Stimulated activated CD8-positive, alpha-beta memory T cell treated with anti-CD3 and anti-CD28 coated beads, Interleukin-12 subunit alpha, Interleukin-12 subunit beta, amount 100 ng/mL, for 24 hours (primary cell): ENCODE data around the gene GP1BB.
"Not testable (repeated sequence)": the region's sequence is repeated elsewhere in the genome, so short reads cannot be mapped to it uniquely, and the experiment has no call there.

Experiments
- DNase-seq: peaks from one replicate; pipeline ENCODE4 v3.0.0-alpha.2; 2020; ENCODE audit errors: extremely low read depth

Gene GP1BB

DNA sequence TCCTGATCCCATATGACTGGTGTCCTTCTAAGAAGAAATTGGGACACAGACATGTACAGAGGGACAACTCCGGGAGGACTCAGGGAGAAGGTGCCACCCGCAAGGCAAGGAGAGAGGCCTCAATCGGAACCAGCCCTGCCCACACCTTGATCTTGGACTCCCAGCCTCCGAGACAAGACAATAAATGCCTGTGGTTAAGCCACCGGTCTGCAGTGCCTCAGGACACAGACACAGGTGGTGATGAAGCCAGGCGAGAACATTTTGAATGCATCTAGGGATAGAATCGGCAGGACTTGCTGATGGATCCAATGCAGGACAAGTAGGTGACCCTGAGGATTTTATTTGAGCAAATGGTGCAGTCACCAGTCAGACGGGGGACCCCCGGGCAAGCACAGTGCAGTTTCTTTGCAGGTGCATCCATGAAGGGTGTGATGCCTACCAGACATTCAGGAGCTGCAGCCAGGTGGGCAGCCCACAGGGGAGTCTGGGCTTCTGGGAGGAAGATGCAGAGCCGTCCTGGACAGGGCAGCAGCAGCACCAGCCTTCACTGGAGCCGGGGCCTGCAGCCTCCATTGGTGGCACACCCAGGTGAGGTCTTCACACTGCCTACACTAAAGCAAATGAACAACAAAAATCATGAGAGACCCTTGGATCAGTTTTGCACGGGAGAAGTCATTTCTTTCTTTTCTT is 29.2 kb upstream of the GP1BB start:
- no peak for DNase-seq

DNA sequence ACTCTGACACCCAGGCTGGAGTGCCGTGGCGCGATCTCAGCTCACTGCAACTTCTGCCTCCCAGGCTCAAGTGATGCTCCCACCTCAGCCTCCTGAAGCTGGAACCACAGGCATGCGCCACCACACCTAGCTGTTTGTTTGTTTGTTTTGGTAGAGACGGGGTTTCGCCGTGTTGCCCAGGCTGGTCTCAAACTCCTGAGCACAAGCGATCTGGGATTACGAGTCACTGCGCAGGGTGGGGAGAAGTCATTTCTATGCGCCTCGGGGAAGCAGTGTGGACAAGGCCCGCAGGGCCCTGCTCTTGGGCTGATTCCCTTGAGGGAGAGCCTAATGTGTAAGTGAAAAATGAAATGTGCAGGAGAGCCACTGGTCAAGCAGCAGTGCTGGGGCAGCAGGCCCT is 28.6 kb upstream of the GP1BB start:
- no peak for DNase-seq

DNA sequence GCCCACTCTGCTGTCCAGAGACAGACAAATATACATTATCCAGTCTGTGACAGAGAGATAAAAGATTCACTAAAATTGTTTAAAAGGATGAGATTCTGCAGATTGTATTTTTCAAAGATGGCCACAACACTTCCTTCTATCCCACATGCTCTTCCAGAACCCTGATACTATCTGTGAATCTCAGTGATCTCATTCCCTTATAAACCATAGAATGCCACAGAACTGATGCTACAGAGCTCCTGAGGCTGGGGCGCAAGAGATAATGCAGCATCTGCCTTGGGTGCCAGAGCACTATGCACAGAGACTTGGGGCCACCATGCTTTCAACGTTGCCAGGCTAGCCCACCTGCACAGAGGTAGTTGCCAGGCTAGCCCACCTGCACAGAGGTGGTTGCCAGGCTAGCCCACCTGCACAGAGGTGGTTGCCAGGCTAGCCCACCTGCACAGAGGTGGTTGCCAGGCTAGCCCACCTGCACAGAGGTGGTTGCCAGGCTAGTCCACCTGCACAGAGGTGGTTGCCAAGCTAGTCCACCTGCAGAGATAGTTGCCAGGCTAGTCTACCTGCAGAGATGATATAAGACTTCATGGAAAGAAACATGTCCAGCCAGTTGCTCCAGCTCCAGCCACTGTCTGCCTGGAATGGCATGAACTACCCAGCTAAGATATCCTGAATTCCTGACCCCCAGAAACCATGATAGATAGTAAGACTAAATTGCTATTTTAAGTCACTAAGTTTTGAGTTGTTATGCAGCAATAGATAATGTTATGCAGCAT is 26.6 kb upstream of the GP1BB start:
- DNase-seq: no peak

GRCh38 chr22:19697871-19698270 is 25.5 kb upstream of the GP1BB start:
- not testable (repeated sequence) for DNase-seq

- no peak for DNase-seq
Observed at GRCh38 chr22:19700790-19701419, 22.4 kb upstream of the GP1BB start.

DNA sequence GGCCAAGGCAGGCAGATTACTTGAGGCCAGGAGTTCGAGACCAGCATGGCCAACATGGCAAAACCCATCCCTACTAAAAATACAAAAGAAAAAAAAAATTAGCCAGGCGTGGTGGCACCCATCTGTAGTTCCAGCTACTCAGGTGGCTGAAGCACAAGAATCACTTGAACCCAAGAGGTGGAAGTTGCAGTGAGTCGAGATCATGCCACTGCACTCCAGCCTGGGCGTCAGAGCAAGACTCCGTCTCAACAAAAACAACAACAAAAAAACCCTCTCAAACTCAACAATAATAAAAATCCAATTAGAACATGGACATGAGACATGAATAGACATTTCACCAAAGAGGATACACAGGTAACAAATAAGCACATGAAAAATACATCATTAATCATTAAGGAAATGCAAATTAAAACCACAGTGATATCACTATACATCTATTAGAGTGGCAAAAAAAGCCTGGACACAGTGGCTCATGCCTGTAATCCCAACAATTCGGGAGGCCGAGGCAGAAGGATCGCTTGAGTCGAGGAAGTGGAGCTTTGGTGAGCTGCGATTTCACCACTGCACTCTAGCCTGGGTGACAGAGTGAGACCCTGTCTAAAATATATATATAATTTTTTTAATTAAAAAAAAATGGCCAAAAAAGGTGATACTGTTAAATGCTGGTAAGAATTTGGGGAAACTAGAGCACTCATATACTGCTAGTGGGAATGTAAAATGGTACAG is 21.8 kb upstream of the GP1BB start:
- DNase-seq: no peak

- DNase-seq: no peak
Observed at GRCh38 chr22:19703869-19704268, 19.5 kb upstream of the GP1BB start.

DNA sequence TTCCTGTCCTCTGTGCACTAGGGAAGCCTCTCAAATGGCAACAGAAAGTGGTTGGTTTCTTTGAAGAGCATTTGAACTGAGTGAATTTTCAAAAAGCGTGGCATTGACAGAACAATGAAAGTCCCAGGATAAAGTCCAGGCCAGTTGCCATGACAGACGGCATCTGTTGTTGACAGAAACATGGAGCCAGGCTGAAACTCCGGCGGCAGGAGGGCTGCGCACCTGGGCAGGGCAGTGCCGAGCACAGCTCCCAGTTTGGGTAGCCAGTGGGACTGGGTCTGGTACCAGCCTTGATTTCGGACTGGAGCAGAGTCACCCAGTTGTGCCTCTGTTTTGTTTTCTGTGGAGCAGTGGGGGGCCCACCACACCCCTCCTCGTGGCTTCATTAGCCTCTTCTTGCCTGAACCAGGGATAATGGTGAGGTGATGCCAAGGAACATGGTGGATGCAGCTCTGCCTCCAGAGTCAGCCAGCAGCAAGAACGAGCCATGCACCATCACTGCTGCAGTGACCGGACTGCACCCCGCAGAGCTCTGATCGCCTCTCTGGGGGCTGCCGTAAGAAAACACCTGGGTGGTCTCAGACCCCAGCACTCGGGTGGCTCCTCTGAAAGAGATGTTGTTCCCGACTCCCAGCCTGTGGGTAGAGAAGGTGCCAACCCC is 18.9 kb upstream of the GP1BB start:
- DNase-seq: no peak

- DNase-seq: no peak
Observed at GRCh38 chr22:19705181-19705934, 18.0 kb upstream of the GP1BB start.

DNA sequence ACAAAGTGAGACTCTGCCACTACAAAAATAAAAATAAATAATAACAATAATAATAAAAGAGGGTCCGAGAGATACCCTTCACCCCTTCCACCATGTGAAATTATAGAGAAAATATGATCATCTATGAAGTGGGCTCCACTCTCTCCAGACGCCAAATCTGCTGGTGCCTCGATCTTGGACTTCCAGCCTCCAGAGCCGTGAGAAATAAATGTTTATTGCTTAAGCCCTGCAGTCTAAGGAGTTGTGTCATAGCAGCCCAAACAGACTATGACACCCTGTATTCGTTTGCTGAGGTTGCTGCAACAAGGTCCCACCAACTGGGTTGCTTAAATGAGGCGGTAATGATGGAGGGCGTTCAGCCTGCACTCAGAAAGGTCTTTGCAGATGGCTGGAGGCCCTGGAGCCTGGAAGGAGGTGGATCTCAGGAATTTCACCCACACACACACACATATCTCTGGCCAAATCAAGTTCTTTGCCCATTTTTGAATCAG is 16.6 kb upstream of the GP1BB start:
- no peak for DNase-seq

DNA sequence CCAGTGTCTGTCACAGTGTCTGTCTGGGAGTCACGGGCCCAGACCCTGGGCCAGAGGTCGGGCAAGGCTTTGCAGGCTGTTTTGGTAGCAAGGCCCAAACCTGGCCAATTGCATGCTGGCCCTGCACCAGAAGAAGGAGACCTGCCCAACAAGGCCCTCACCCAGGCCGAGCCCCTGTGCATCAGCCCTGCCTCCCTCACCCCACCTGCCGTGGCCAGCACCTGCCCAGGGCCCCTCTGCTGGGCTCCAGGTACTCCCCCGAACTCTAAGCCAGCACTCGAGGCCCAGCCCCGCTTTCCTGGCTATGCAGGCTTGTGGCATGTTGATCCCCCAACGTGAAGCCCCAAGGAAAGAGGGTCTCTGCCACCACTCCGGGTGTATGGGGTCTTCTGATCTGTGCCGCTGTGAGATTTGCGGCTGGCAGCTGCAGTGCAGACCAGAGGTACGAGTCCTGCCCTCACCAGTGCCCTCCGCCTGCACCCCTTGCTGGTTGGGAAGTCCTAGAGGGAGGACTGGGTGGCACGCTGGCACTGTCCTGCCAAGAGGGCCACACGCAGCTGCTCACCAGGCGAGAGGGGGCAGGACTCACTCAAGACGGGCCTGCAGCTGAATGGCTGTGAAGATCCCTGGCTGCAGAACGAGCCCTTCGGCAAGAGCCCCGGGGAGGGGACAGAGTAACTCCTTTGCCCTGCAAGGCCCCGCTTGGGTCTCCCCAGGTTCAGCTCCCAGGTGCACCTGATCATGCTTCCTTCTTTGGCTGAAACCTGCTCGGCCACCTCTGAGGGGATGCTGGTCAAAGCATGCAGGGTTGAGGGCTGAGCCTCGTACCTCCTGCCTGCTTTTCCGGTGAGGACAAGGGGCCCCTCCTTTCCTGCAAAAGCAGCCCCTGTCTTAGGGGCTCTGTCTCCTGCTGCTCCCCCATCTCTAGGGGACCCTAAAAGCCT is 15.7 kb upstream of the GP1BB start:
- DNase-seq: no peak

DNA sequence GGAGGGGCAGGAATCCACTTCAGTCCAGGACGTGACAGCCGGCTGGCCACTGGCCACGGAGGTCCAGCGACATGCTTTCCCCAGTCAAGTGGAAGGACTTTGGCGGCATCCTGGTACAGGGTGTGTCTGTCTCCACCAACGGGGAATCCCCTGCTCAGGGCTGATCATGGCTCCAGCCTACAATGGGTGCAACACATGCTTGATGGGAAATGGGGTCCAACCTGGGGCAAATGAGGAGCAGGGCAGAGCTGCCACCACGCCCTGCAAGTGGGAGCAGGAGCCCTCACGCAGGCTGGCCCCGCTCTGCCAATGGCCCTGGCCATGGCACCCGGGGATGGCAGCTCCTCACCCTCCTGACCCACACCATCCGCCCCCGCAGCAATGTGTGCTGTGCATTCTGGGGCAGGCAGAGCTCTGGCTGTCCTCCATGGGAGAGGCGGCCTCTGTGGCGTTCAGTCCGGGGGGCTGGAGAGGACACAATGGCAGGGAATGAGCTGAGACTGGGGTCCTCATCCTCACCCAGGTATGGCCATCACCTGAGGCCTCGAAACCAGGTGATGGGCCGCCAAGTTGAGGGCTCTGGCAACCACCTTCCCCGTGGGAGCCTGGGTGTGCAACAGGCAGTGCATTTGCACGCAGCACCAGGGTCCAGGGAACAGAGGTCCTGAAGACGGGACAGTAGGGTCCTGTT is 14.9 kb upstream of the GP1BB start:
- DNase-seq: no peak

GRCh38 chr22:19709063-19709769 is 14.1 kb upstream of the GP1BB start:
- no peak for DNase-seq

GRCh38 chr22:19710020-19710768 is 13.1 kb upstream of the GP1BB start:
- DNase-seq: no peak

DNA sequence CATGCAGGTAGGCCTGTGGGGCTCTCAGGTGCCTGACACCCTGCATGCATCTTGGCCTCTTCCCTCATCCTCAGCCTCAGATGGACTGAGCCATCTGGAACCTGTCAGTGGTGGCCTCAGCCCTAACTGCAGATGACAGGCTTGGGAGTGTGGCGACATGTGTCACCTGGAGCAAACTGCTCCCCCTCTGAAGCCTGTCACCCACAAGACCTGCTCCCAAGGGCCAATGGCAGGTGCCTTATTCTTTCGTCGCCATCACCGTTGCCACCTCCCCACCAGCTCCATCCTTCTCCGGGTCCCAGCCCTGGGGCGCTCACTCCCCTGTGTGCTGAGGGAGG is 12.6 kb upstream of the GP1BB start:
- DNase-seq: no peak

DNA sequence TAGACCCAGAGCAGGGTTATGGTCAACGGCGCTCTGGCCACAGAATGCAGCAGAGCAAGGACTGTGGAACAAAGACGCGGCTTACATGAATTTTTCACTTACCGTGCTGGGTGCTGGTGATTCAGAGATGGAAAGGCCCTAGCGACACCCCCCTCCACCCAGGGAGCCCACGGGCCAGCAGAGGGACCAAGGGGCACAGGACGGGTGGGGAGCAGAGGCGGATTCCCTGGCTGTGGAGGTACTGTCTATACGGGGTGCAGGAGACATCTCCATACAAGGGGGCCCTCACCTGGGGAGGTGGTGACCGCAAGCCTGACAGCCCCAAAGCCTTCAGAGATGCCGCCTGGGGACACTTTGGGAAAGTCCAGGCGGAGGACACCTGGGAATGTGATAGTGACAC is 10.1 kb upstream of the GP1BB start:
- no peak for DNase-seq

GRCh38 chr22:19713650-19714311 is 9.6 kb upstream of the GP1BB start:
- no peak for DNase-seq
